OCI-LY7 (cell line): Measurements from ENCODE around the gene GTPBP10. TPM values are rescaled to one million over a fixed set of nuclear protein-coding genes. Genes with fewer than 3 reads are reported as not detected.

Experiments
- BruUV-seq: library from RNA; stranded (reverse); fragments of 400-500 nt; replicated peaks from 2 replicates; lab custom pipeline; 2021; lab: Mats Ljungman, UMichigan
- CTCF ChIA-PET: fragments of 300-600 bp; sonication (Branson Sonifier 250); formaldehyde crosslinking; loops from one replicate; lab custom pipeline; 2022; ENCODE audit warnings: antibody characterized with exemption; ENCODE audit not compliant: unreplicated experiment; lab: Charles Lee
- POLR2A ChIA-PET: fragments of 300-600 bp; sonication (Branson Sonifier 250); formaldehyde crosslinking; loops from one replicate; lab custom pipeline; 2022; ENCODE audit warnings: antibody characterized with exemption; lab: Charles Lee
- DNase-seq: peaks from one replicate; pipeline ENCODE4 v3.0.0-alpha.2; 2015; ENCODE audit warnings: low spot score
- H2AFZ ChIP-seq: fragments of 200-600 bp; sonication (generic), shearing (Covaris generic); 2 replicates; pipeline ENCODE4 v1.6.1; 2014; ENCODE audit warnings: mild to moderate bottlenecking, antibody characterized with exemption, low read length, moderate library complexity
- H3K27ac ChIP-seq: fragments of 200-600 bp; sonication (generic); 2 replicates; pipeline ENCODE4 v1.5.1; 2014; ENCODE audit warnings: mixed run types, low read depth, mild to moderate bottlenecking, moderate library complexity, low read length, inconsistent platforms; ENCODE audit not compliant: poor library complexity, severe bottlenecking
- H3K36me3 ChIP-seq: fragments of 200-600 bp; sonication (generic); 2 replicates; pipeline ENCODE4 v1.6.1; 2014; ENCODE audit warnings: mild to moderate bottlenecking, antibody characterized with exemption, low read length, moderate library complexity, mixed read lengths; ENCODE audit not compliant: insufficient read depth
- H3K4me1 ChIP-seq: fragments of 200-600 bp; sonication (generic); 2 replicates; pipeline ENCODE4 v1.5.1; 2014; ENCODE audit warnings: mild to moderate bottlenecking, low read length; ENCODE audit not compliant: insufficient read depth, poor library complexity, severe bottlenecking
- H3K4me2 ChIP-seq: fragments of 200-600 bp; sonication (generic); 2 replicates; pipeline ENCODE4 v1.6.1; 2014; ENCODE audit warnings: mild to moderate bottlenecking, low read length
- H3K4me3 ChIP-seq: fragments of 200-600 bp; sonication (generic); 2 replicates; pipeline ENCODE4 v1.5.1; 2014; ENCODE audit warnings: mild to moderate bottlenecking, low read depth, low read length; ENCODE audit not compliant: poor library complexity, severe bottlenecking
- H3K79me2 ChIP-seq: fragments of 200-600 bp; sonication (generic); 2 replicates; pipeline ENCODE4 v1.6.1; 2016; ENCODE audit warnings: low read depth, mild to moderate bottlenecking, low read length, moderate library complexity, mixed read lengths; ENCODE audit not compliant: insufficient read depth
- H3K9me2 ChIP-seq: fragments of 200-600 bp; sonication (generic); 2 replicates; pipeline ENCODE4 v1.6.1; 2016; ENCODE audit warnings: mild to moderate bottlenecking, low read length, mixed read lengths; ENCODE audit not compliant: insufficient read depth
- H3K9me3 ChIP-seq: fragments of 200-600 bp; sonication (generic); 2 replicates; pipeline ENCODE4 v1.6.1; 2014; ENCODE audit warnings: mild to moderate bottlenecking, mixed run types, low read length, mixed read lengths
- H4K20me1 ChIP-seq: fragments of 200-600 bp; sonication (generic); 2 replicates; pipeline ENCODE4 v1.6.1; 2014; ENCODE audit warnings: mild to moderate bottlenecking, antibody characterized with exemption, low read length, moderate library complexity, mixed read lengths; ENCODE audit not compliant: insufficient read depth
- EZH2phosphoT487 ChIP-seq: fragments of 200-600 bp; sonication (generic); IDR thresholded peaks from 2 replicates; pipeline ENCODE4 v1.6.1; 2018; ENCODE audit warnings: low read depth, borderline replicate concordance, mild to moderate bottlenecking, mixed run types, antibody characterized with exemption, low read length, moderate library complexity, mixed read lengths
- intact Hi-C: fragments of 100-400 bp; cut with micrococcal nuclease; formaldehyde crosslinking; loops from one replicate; pipeline ENCODE4 v1.10.0; 2022; ENCODE audit not compliant: unreplicated experiment
- total RNA-seq, 2 experiments: library from RNA; depleted of rRNA in 1 of 2; stranded (reverse); fragments of >200 nt in 1 of 2; shearing (Covaris generic) in 1 of 2; gene quantifications; 2 replicates each; pipeline ENCODE4 v1.2.3, GENCODE V29; 2014 to 2022
- TF ChIP-seq, protein P1 (sequence below): fragments of 200-600 bp; sonication (generic); conservative IDR thresholded peaks from 2 replicates; pipeline ENCODE4 v1.5.1; 2014; ENCODE audit warnings: mild to moderate bottlenecking, antibody characterized with exemption, low read length, moderate library complexity, mixed read lengths

Gene GTPBP10
- total RNA-seq, 2 experiments from 2014 or later, result 16.5 to 38.8 TPM

DNA sequence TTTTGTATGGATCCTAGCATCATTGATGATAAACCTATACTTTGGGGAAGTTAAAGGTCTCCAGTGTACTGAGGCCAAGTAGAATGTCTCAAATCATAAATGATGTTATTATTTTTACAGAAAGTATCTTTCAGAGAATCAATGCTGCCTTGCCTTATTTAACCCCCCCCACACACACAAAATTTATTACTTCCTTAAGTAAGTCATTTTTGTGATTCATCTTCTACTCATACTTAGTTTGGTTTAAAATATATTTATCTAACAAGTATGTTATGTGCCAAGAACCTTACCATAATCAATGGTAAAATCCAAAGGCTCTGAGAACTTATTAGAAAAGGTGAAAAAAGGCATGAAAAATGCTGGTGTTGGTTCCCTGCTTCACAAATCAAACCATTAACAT, 37.9 kb downstream of the GTPBP10 start:
- H2AFZ ChIP-seq, result no peak overlapping the region
- peaks cover 97% of the 10 kb centered on the region for H3K36me3 ChIP-seq
- no peaks in the 10 kb centered on the region for H3K9me2 ChIP-seq
- 0 out of 2 replicates have a peak, but pooled peaks cover 3% of the 10 kb centered on the region for H4K20me1 ChIP-seq
- intact Hi-C loops, result no loop called here
- ChIA-PET CTCF (no interaction called here), POLR2A (no interaction called here)
- no peaks in the 10 kb centered on the region for H3K79me2 ChIP-seq
- no peak overlapping the region for H3K4me3 ChIP-seq
- no peak overlapping the region for H3K27ac ChIP-seq
- no peak for TF ChIP-seq EZH2phosphoT487
- no peak overlapping the region for H3K4me2 ChIP-seq
- no peak for DNase-seq
- no peaks in the 10 kb centered on the region for H3K4me1 ChIP-seq
- peaks cover 4% of the 10 kb centered on the region; the same call in 1 of the 2 replicates for H3K9me3 ChIP-seq
- BruUV-seq, result no TSS peak

DNA sequence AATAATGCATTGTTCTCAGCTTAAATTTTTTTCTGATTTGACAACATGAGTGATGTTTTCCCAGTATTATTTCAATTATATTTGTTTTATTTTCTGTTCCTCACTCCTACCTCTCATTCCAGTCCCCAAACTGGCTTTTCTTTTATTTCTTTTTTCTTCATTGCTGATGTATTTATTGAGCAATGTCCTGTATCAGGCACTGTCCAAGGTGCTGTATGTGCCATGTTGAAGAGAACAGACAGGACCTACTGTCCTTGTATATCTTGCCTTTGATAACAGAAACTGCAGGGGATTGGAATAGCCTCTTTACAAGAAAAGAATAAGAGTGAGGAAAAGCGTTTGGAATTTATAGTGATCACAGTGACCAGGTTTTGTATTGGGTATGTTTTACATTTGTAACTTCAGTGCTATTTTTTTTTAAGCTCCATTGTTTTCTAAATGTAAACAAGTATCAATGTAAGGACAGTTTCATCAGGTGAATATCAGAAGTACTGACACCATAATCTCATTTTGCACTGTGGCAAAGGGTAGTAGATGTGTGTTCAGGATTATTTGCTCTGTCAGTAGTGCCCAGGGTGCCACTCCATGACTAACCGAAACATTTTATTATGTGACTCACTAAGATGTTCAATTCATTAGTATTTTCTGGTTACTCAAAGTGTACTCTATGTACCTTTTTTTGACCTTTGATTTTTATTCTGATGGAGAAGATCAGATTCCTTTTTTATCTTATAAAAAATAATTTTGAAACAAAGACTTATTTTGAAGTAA, 41.1 kb downstream of the GTPBP10 start:
- ChIA-PET CTCF (no interaction called here), POLR2A (no interaction called here)
- Histone ChIP-seq H3K4me3 (no peak overlapping the region), H3K9me2 (no peaks in the 10 kb centered on the region), H3K4me2 (no peak overlapping the region), H4K20me1 (0 out of 2 replicates have a peak, but pooled peaks cover 3% of the 10 kb centered on the region), H2AFZ (no peak overlapping the region), H3K9me3 (no peaks in the 10 kb centered on the region), H3K79me2 (no peaks in the 10 kb centered on the region), H3K4me1 (no peaks in the 10 kb centered on the region), H3K27ac (no peak overlapping the region), H3K36me3 (peaks cover 75% of the 10 kb centered on the region)
- TF ChIP-seq, protein P1, sequence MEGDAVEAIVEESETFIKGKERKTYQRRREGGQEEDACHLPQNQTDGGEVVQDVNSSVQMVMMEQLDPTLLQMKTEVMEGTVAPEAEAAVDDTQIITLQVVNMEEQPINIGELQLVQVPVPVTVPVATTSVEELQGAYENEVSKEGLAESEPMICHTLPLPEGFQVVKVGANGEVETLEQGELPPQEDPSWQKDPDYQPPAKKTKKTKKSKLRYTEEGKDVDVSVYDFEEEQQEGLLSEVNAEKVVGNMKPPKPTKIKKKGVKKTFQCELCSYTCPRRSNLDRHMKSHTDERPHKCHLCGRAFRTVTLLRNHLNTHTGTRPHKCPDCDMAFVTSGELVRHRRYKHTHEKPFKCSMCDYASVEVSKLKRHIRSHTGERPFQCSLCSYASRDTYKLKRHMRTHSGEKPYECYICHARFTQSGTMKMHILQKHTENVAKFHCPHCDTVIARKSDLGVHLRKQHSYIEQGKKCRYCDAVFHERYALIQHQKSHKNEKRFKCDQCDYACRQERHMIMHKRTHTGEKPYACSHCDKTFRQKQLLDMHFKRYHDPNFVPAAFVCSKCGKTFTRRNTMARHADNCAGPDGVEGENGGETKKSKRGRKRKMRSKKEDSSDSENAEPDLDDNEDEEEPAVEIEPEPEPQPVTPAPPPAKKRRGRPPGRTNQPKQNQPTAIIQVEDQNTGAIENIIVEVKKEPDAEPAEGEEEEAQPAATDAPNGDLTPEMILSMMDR, result no peak
- TF ChIP-seq EZH2phosphoT487, result no peak
- no TSS peak for BruUV-seq
- no peak for DNase-seq
- intact Hi-C loops, result no loop called here

- POLR2A ChIA-PET, result interaction anchor here (1.0 to 3.3 kb wide), 2 partner anchors 9 to 12 kb away, joined by 3 to 17 read pairs; partner anchors contain the start of gene CLDN12
- no peak overlapping the region for H3K27ac ChIP-seq
- H3K79me2 ChIP-seq, result no peaks in the 10 kb centered on the region
- intact Hi-C loops, result no loop called here
- H4K20me1 ChIP-seq, result 0 out of 2 replicates have a peak, but pooled peaks cover 3% of the 10 kb centered on the region
- CTCF ChIA-PET, result interaction anchor here (1.5 kb wide), 1 partner anchor 13 kb away, joined by 3 read pairs; no protein-coding TSS in a partner anchor
- no peak overlapping the region for H3K4me2 ChIP-seq
- no peaks in the 10 kb centered on the region for H3K4me1 ChIP-seq
- no peaks in the 10 kb centered on the region for H3K9me2 ChIP-seq
- no peak overlapping the region for H3K4me3 ChIP-seq
- BruUV-seq, result no TSS peak
- DNase-seq, result no peak
- H2AFZ ChIP-seq, result no peak overlapping the region
- H3K36me3 ChIP-seq, result peaks cover 44% of the 10 kb centered on the region
- TF ChIP-seq EZH2phosphoT487, result no peak
- TF ChIP-seq, protein P1, result no peak
- H3K9me3 ChIP-seq, result no peaks in the 10 kb centered on the region
Measured at GRCh38 chr7:90390926-90391325, 44.4 kb downstream of the GTPBP10 start.
